ES-I3 (cell line): ENCODE results near the gene ABCA4.

Experiments used
- H3K36me3 ChIP-seq: 2 replicates; pipeline ENCODE4 v1.6.1; 2013; ENCODE audit warnings: mild to moderate bottlenecking, low read length, control low read depth, moderate library complexity; ENCODE audit not compliant: insufficient read depth
- H3K4me1 ChIP-seq: 2 replicates; pipeline ENCODE4 v1.6.1; 2013; ENCODE audit warnings: mild to moderate bottlenecking, control low read depth, low read length; ENCODE audit not compliant: insufficient read depth
- H3K9ac ChIP-seq: 2 replicates; pipeline ENCODE4 v1.6.1; 2013; ENCODE audit warnings: low read depth, mild to moderate bottlenecking, low read length, moderate library complexity
- H3K9me3 ChIP-seq: 2 replicates; pipeline ENCODE4 v1.6.1; 2013; ENCODE audit warnings: mild to moderate bottlenecking, low read length, moderate library complexity; ENCODE audit not compliant: control insufficient read depth, insufficient read depth

The ABCA4 gene

GRCh38 chr1:94015489-94015817, 105.5 kb downstream of the ABCA4 start:
- Histone ChIP-seq H3K4me1 (peaks cover 26% of the 10 kb centered on the region), H3K9me3 (no peaks in the 10 kb centered on the region), H3K36me3 (no peaks in the 10 kb centered on the region), H3K9ac (no peak overlapping the region)

GRCh38 chr1:94014635-94015488, 106.1 kb downstream of the ABCA4 start:
- H3K36me3 ChIP-seq: no peaks in the 10 kb centered on the region
- H3K9ac ChIP-seq: no peak overlapping the region
- peaks cover 26% of the 10 kb centered on the region for H3K4me1 ChIP-seq
- H3K9me3 ChIP-seq: no peaks in the 10 kb centered on the region

GRCh38 chr1:94014087-94014486, 106.9 kb downstream of the ABCA4 start:
- Histone ChIP-seq H3K9me3 (no peaks in the 10 kb centered on the region), H3K9ac (no peak overlapping the region), H3K36me3 (no peaks in the 10 kb centered on the region), H3K4me1 (peaks cover 26% of the 10 kb centered on the region)

- H3K36me3 ChIP-seq: no peaks in the 10 kb centered on the region
- no peaks in the 10 kb centered on the region for H3K9me3 ChIP-seq
- peaks cover 26% of the 10 kb centered on the region for H3K4me1 ChIP-seq
- no peak overlapping the region for H3K9ac ChIP-seq
These were observed 107.5 kb downstream of the ABCA4 start for GRCh38 chr1:94013367-94013878.

GRCh38 chr1:94012708-94013366, 108.1 kb downstream of the ABCA4 start:
- Histone ChIP-seq H3K4me1 (peaks cover 26% of the 10 kb centered on the region), H3K36me3 (no peaks in the 10 kb centered on the region), H3K9me3 (no peaks in the 10 kb centered on the region), H3K9ac (no peak overlapping the region)

- H3K9me3 ChIP-seq: no peaks in the 10 kb centered on the region
These were observed 109.0 kb downstream of the ABCA4 start for GRCh38 chr1:94011709-94012595.

GRCh38 chr1:94011129-94011528, 109.8 kb downstream of the ABCA4 start:
- peaks cover 26% of the 10 kb centered on the region for H3K4me1 ChIP-seq
- H3K9me3 ChIP-seq: no peaks in the 10 kb centered on the region
- H3K36me3 ChIP-seq: no peaks in the 10 kb centered on the region
- no peak overlapping the region for H3K9ac ChIP-seq

More at GRCh38 chr1:94011709-94012595, 109.0 kb downstream of the ABCA4 start:
- Histone ChIP-seq H3K9ac (no peak overlapping the region), H3K4me1 (peaks cover 26% of the 10 kb centered on the region), H3K36me3 (no peaks in the 10 kb centered on the region)

- Histone ChIP-seq H3K9ac (no peak overlapping the region), H3K9me3 (no peaks in the 10 kb centered on the region), H3K36me3 (no peaks in the 10 kb centered on the region), H3K4me1 (peaks cover 26% of the 10 kb centered on the region)
These were observed 111.6 kb downstream of the ABCA4 start for GRCh38 chr1:94009304-94009703.

- peaks cover 1% of the 10 kb centered on the region for H3K4me1 ChIP-seq
- no peak overlapping the region for H3K9ac ChIP-seq
- no peaks in the 10 kb centered on the region for H3K36me3 ChIP-seq
- H3K9me3 ChIP-seq: no peaks in the 10 kb centered on the region
These were observed 114.3 kb downstream of the ABCA4 start for GRCh38 chr1:94006604-94007003.

- no peaks in the 10 kb centered on the region for H3K4me1 ChIP-seq
- no peaks in the 10 kb centered on the region for H3K36me3 ChIP-seq
- no peaks in the 10 kb centered on the region for H3K9me3 ChIP-seq
- no peak overlapping the region for H3K9ac ChIP-seq
These were observed 116.0 kb downstream of the ABCA4 start for GRCh38 chr1:94004924-94005323.

- Histone ChIP-seq H3K36me3 (no peaks in the 10 kb centered on the region), H3K4me1 (no peaks in the 10 kb centered on the region), H3K9ac (no peak overlapping the region), H3K9me3 (no peaks in the 10 kb centered on the region)
These were observed 118.7 kb downstream of the ABCA4 start for GRCh38 chr1:94002046-94002787.

GRCh38 chr1:94001397-94002045, 119.4 kb downstream of the ABCA4 start:
- Histone ChIP-seq H3K36me3 (no peaks in the 10 kb centered on the region), H3K9ac (no peak overlapping the region), H3K9me3 (no peaks in the 10 kb centered on the region), H3K4me1 (no peaks in the 10 kb centered on the region)

- no peak overlapping the region for H3K9ac ChIP-seq
- H3K9me3 ChIP-seq: no peaks in the 10 kb centered on the region
- H3K4me1 ChIP-seq: no peaks in the 10 kb centered on the region
- H3K36me3 ChIP-seq: no peaks in the 10 kb centered on the region
These were observed 120.3 kb downstream of the ABCA4 start for GRCh38 chr1:94000510-94001282.
